Activated T-helper 2 cell treated with anti-CD3 and anti-CD28 coated beads, Interferon-gamma antibody, Interleukin-2, Interleukin-4, amounts not matched to agents 10 μg/mL and 5 μg/mL and 100 μg/mL, durations not matched to agents 14 hours and 24 hours and 36 hours (primary cell): Measurements from ENCODE around the gene OR13C5. TPM values are rescaled to one million over a fixed set of nuclear protein-coding genes. Genes with fewer than 3 reads are reported as not detected.
"Not testable (repeated sequence)": the region's sequence is repeated elsewhere in the genome, so short reads cannot be mapped to it uniquely, and the experiment has no call there.

Source experiments
- DNase-seq: peaks from one replicate; pipeline ENCODE4 v3.0.0; 2021; ENCODE audit warnings: low spot score
- H3K27ac Mint-ChIP-seq: one replicate; pipeline ENCODE4 v1.8.0; 2021; ENCODE audit warnings: mixed read lengths
- H3K27me3 Mint-ChIP-seq: one replicate; pipeline ENCODE4 v1.8.0; 2021; ENCODE audit warnings: low read depth, mixed read lengths
- H3K36me3 Mint-ChIP-seq: one replicate; pipeline ENCODE4 v1.8.0; 2021; ENCODE audit warnings: low read depth, mixed read lengths
- H3K4me1 Mint-ChIP-seq: one replicate; pipeline ENCODE4 v1.8.0; 2021; ENCODE audit warnings: low read depth, mixed read lengths
- H3K4me3 Mint-ChIP-seq: one replicate; pipeline ENCODE4 v1.8.0; 2021; ENCODE audit warnings: low read depth, mild to moderate bottlenecking, moderate library complexity, mixed read lengths
- H3K9me3 Mint-ChIP-seq: one replicate; pipeline ENCODE4 v1.8.0; 2021; ENCODE audit warnings: mixed read lengths
- intact Hi-C: fragments of 100-400 bp; cut with micrococcal nuclease; formaldehyde crosslinking; loops from one replicate; pipeline ENCODE4 v1.15.1; 2023
- total RNA-seq: library from RNA; stranded (reverse); gene quantifications from 2 replicates; pipeline ENCODE4 v1.2.3, GENCODE V29; 2022

OR13C5 gene, protein sequence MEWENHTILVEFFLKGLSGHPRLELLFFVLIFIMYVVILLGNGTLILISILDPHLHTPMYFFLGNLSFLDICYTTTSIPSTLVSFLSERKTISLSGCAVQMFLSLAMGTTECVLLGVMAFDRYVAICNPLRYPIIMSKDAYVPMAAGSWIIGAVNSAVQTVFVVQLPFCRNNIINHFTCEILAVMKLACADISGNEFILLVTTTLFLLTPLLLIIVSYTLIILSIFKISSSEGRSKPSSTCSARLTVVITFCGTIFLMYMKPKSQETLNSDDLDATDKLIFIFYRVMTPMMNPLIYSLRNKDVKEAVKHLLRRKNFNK
- total RNA-seq = not detected in 2 replicates

DNA sequence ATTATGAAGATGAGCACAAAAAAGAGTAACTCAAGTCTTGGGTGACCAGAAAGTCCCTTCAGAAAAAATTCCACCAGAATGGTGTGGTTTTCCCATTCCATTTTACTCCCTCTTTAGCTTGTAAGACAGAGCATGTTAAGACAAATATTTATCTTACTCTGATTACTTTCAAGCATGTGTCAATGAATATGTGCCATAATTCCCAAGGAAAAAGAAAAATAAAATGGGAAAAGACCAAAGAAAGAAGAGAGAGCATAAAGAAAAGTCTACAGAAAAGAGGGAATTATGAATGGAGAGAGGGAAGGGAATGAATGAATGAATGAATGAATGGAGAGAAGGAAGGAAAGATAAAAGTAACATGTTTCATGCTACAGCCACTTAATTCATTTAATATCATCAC lies at the start of gene OR13C5:
TSS of gene OR13C5 (minus strand) at position 101 of the 400 bp plus-strand sequence. CDS start at position 101, 0 bp downstream.
- H3K36me3 Mint-ChIP-seq, intact Hi-C loops, H3K9me3 Mint-ChIP-seq, H3K4me3 Mint-ChIP-seq, H3K4me1 Mint-ChIP-seq, H3K27ac Mint-ChIP-seq, H3K27me3 Mint-ChIP-seq, DNase-seq: not testable (repeated sequence)

DNA sequence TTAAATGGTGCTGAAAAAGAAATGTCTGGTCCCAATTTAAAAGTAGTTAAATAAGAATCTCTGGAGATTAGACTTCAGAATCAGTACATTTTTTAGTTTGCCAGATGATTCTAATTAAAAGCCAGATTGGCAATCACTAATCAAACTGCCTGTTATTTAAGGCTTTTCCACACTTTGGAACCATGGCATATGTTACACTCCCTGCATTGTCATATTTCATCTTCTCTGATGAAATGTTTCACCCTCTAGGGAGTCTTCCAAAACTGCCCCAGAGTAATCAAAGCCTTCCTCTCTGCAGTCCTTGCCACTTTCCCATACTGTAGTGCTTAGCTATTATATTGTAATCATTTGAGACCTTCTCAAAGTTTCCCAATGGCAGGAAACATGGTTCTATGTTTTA lies 36.2 kb upstream of the OR13C5 start:
- peaks cover 11% of the 10 kb centered on the region for H3K9me3 Mint-ChIP-seq
- no peak overlapping the region for H3K27ac Mint-ChIP-seq
- no peaks in the 10 kb centered on the region for H3K4me1 Mint-ChIP-seq
- no peak overlapping the region for H3K4me3 Mint-ChIP-seq
- no peak for DNase-seq
- no peaks in the 10 kb centered on the region for H3K36me3 Mint-ChIP-seq
- intact Hi-C loops = no loop called here
- H3K27me3 Mint-ChIP-seq = no peaks in the 10 kb centered on the region

DNA sequence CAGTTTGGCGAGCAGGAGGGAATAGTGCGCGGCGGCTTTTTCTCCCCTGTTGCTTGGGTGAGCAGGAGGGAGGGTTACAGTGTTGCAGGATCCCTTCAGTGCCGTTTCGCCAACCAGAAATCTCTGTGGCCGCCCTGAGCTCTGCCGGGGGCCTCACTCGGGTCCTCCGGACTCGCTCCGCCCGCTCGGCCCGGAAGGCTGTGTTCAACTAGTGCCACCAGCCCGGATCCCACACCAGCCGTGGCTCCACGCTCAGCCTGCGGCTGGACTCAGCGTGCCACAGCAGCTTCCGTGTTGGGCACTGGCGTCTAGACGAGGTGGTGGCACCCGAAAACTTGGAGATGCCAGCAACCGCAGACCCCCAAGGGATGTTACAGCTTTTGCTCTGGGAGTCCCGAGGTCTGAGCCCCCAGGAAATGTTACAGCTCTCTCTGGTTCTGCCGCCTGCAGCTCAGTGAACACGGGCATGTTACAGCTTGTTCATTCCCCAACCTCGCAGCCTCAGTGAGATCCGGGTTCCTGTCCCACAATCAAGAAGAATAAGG lies 34.8 kb upstream of the OR13C5 start:
- intact Hi-C loops = no loop called here
- H3K9me3 Mint-ChIP-seq = peaks cover 7% of the 10 kb centered on the region
- H3K4me1 Mint-ChIP-seq = no peaks in the 10 kb centered on the region
- no peak for DNase-seq
- H3K4me3 Mint-ChIP-seq = no peak overlapping the region
- H3K27ac Mint-ChIP-seq = no peak overlapping the region
- H3K27me3 Mint-ChIP-seq = no peaks in the 10 kb centered on the region
- no peaks in the 10 kb centered on the region for H3K36me3 Mint-ChIP-seq

DNA sequence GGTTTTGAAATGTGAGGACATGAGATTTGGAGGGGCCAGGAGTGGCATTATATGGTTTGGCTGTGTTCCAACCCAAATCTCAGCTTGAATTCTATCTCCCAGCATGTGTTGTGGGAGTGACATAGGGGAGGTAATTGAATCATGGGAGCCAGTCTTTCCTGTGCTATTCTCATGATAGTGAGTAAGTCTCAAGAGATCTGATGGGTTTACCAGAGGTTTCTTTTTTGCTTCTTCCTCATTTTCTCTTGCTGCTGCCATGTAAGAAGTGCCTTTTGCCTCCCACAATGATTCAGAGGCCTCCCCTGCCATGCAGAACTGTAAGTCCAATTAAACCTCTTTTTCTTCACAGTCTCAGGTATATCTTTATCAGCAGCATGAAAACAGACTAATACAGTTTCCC lies 26.8 kb upstream of the OR13C5 start:
- H3K9me3 Mint-ChIP-seq, H3K27ac Mint-ChIP-seq, H3K4me3 Mint-ChIP-seq, H3K4me1 Mint-ChIP-seq, DNase-seq, H3K27me3 Mint-ChIP-seq, intact Hi-C loops, H3K36me3 Mint-ChIP-seq: not testable (repeated sequence)

DNA sequence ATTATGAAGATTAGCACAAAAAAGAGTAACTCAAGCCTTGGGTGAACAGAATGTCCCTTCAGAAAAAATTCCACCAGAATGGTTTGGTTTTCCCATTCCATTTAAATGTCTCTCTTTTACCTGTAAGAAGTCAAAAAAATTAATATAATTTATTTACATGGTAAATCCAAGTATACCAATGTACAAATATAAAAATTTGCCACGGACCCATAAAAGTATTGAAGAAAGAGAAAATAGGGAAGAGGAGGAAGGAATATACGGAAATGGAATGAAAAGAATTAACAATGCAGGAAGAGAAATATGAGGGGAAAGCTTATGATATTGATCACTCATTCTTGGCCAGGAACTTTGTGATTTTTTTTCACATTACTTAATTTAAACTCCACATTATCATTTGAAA lies 18.9 kb upstream of the OR13C5 start, which contains the start of gene OR13C9:
TSS of gene OR13C9 (minus strand) at position 101 of the 400 bp plus-strand sequence. CDS start at position 101, 0 bp downstream.
- H3K4me1 Mint-ChIP-seq = no peaks in the 10 kb centered on the region
- intact Hi-C loops = no loop called here

DNA sequence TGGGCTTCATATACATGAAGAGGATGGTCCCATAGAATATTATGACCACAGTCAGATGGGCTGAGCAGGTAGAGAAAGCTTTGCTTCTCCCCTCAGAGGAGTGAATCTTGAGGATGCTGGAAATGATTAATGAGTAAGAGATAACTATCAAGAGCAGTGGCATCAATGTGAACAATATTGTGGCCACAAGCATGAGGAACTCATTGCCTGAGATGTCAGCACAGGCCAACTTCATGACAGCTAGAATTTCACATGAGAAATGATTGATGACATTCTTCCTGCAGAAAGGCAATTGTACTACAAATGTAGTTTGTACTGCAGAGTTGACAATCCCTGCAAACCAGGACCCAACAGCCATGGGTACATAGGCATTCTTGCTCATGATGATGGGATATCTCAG lies 18.2 kb upstream of the OR13C5 start:
- no peaks in the 10 kb centered on the region for H3K36me3 Mint-ChIP-seq
- no peak overlapping the region for H3K27ac Mint-ChIP-seq
- intact Hi-C loops = no loop called here
- H3K27me3 Mint-ChIP-seq = no peaks in the 10 kb centered on the region
- DNase-seq = no peak
- no peak overlapping the region for H3K4me3 Mint-ChIP-seq
- H3K9me3 Mint-ChIP-seq = no peaks in the 10 kb centered on the region
- no peaks in the 10 kb centered on the region for H3K4me1 Mint-ChIP-seq

More for the DNA sequence above, 18.9 kb upstream of the OR13C5 start, which contains the start of gene OR13C9:
- no peaks in the 10 kb centered on the region for H3K9me3 Mint-ChIP-seq
- H3K4me3 Mint-ChIP-seq = no peak within 1 kb of the TSS
- no peak for DNase-seq
- no peaks in the 10 kb centered on the region for H3K27me3 Mint-ChIP-seq
- no peaks in the 10 kb centered on the region for H3K36me3 Mint-ChIP-seq
- H3K27ac Mint-ChIP-seq = no peak within 1 kb of the TSS

DNA sequence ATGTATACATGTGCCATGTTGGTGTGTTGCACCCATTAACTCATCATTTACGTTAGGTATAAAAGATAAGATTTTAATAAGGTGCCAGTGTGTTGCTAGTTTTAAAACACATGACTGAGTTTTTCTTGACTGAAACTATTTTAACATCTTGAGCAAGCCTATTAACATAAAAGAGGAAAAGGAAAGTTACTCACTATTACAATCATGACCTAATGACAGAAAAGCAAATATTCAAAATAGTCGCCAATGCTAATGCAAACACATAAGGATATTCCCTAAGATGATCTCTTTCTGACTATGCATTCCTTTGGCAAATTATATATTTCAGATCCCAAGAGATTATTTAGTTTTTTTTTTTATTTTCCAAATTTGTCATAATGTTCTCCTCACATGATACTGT lies 12.0 kb upstream of the OR13C5 start:
- H3K27ac Mint-ChIP-seq = no peak overlapping the region
- DNase-seq = no peak
- H3K4me1 Mint-ChIP-seq = no peaks in the 10 kb centered on the region
- intact Hi-C loops = no loop called here
- no peaks in the 10 kb centered on the region for H3K9me3 Mint-ChIP-seq
- H3K4me3 Mint-ChIP-seq = no peak overlapping the region
- H3K27me3 Mint-ChIP-seq = no peaks in the 10 kb centered on the region
- H3K36me3 Mint-ChIP-seq = no peaks in the 10 kb centered on the region

DNA sequence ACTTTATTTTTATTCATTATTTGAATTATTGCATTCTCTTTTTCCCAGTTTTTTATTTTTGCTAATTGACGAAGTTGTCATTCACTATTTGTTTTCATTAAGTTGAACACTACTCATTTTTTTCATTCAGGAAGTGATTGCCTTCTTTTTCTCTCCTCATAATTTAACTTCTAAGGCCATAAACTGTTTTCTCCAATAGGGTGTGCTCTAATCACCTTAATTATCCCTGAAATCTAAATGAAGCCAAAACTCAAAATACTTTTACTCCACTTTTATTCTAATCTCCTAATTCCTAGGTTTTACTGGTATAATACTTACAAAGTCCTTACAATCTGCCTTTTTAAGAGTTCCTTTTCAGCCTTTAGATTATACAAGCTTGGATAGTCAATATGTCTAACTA lies 9.1 kb upstream of the OR13C5 start:
- Mint-ChIP-seq H3K4me1 (no peaks in the 10 kb centered on the region), H3K4me3 (no peak overlapping the region), H3K36me3 (no peaks in the 10 kb centered on the region), H3K9me3 (no peaks in the 10 kb centered on the region), H3K27ac (no peak overlapping the region), H3K27me3 (no peaks in the 10 kb centered on the region)
- intact Hi-C loops = no loop called here
- DNase-seq = no peak

DNA sequence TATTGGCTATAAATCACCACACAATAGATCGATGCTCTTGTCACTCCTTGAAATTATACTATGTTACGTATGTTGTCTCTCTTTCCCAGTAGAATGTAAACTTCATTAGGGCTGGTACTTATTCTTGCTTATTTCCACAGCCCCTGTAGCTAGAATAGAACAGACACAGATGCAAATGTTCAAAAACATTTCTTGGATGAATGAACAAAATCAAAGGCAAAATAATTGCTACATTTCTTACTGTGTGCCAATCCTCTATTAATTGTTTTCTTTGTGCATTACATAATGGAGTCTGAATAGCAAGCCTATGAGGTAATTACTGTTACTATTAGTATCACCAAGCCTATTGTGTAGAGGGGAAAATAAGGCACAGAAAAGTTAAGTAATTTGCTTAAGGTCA lies 6.9 kb upstream of the OR13C5 start:
- Mint-ChIP-seq H3K4me3 (no peak overlapping the region), H3K9me3 (no peaks in the 10 kb centered on the region), H3K27me3 (no peaks in the 10 kb centered on the region), H3K36me3 (no peaks in the 10 kb centered on the region), H3K4me1 (no peaks in the 10 kb centered on the region), H3K27ac (no peak overlapping the region)
- DNase-seq = no peak
- intact Hi-C loops = no loop called here

DNA sequence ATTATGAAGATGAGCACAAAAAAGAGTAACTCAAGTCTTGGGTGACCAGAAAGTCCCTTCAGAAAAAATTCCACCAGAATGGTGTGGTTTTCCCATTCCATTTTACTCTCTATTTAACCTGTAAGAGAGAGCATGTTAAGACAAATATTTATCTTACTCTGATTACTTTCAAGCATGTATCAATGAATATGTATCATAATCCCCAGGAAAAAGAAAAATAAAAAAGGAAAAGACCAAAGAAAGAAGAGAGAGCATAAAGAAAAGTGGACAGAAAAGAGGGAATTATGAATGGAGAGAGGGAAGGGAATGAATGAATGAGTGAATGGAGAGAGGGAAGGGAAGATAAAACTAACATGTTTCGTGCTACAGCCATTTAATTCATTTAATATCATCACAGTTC lies 6.3 kb upstream of the OR13C5 start, which contains the start of gene OR13C2:
TSS of gene OR13C2 (minus strand) at position 101 of the 400 bp plus-strand sequence. CDS start at position 101, 0 bp downstream.
- H3K4me3 Mint-ChIP-seq, H3K4me1 Mint-ChIP-seq, H3K36me3 Mint-ChIP-seq, H3K27me3 Mint-ChIP-seq, DNase-seq, H3K9me3 Mint-ChIP-seq, H3K27ac Mint-ChIP-seq, intact Hi-C loops: not testable (repeated sequence)

DNA sequence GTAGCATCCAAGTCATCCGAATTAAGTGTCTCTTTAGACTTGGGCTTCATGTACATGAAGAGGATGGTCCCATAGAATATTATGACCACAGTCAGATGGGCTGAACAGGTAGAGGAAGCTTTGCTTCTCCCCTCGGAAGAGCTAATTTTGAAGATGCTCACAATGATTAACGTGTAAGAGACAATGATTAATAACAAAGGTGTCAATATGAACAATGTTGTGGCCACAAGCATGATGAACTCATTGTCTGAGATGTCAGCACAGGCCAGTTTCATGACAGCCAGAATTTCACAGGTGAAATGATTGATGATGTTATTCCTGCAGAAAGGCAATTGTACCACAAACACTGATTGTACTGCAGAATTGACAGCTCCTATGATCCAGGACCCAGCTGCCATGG lies 5.6 kb upstream of the OR13C5 start:
- Mint-ChIP-seq H3K9me3 (no peaks in the 10 kb centered on the region), H3K27me3 (no peaks in the 10 kb centered on the region), H3K36me3 (no peaks in the 10 kb centered on the region), H3K4me1 (no peaks in the 10 kb centered on the region), H3K27ac (no peak overlapping the region), H3K4me3 (no peak overlapping the region)
- DNase-seq = no peak
- intact Hi-C loops = no loop called here

DNA sequence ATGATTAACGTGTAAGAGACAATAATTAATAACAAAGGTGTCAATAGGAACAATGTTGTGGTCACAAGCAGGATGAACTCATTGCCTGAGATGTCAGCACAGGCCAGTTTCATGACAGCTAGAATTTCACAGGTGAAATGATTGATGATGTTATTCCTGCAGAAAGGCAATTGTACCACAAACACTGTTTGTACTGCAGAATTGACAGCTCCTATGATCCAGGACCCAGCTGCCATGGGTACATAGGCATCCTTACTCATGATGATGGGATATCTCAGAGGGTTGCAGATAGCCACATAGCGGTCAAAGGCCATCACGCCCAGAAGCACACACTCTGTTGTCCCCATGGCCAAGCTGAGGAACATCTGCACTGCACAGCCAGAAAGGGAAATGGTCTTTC lies 464 bp downstream of the OR13C5 start:
- intact Hi-C loops, H3K4me1 Mint-ChIP-seq, H3K4me3 Mint-ChIP-seq, H3K27me3 Mint-ChIP-seq, H3K9me3 Mint-ChIP-seq, H3K27ac Mint-ChIP-seq, DNase-seq, H3K36me3 Mint-ChIP-seq: not testable (repeated sequence)

DNA sequence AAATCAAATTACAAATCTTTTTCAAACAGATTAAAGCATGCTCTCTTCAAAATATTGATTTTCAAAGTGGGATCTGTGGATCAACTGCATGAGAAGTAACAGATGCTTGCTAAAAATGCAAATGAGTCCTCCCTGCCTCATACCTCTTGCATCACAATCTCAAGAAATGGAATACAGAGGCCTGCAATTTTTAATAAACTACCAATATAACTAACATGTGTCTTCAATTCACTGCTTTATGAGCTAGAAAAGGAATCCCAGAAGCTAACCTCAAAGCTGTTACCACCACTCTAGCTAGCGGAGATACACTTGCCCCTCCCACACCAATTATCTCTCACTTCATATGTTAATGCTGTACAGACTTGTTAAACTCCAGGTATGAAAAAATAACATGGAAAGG lies 9.6 kb downstream of the OR13C5 start:
- Mint-ChIP-seq H3K27ac (no peak overlapping the region), H3K9me3 (no peaks in the 10 kb centered on the region), H3K36me3 (no peaks in the 10 kb centered on the region), H3K4me1 (no peaks in the 10 kb centered on the region), H3K4me3 (no peak overlapping the region), H3K27me3 (no peaks in the 10 kb centered on the region)
- intact Hi-C loops = no loop called here
- DNase-seq = no peak
